Measurements from ENCODE around the gene SETD4.

The SETD4 gene

GRCh38 chr21:36041910-36042309 lies 18.4 kb downstream of the SETD4 start:
- no peak for FAIRE-seq

GRCh38 chr21:36040389-36040788 lies 19.9 kb downstream of the SETD4 start:
- no peak for FAIRE-seq

- FAIRE-seq = no peak
Measured at GRCh38 chr21:36039861-36040260, 20.5 kb downstream of the SETD4 start.

- no peak for FAIRE-seq
Measured at GRCh38 chr21:36038701-36039497, 21.4 kb downstream of the SETD4 start.

- FAIRE-seq = no peak
Measured at GRCh38 chr21:36035381-36035791, 24.9 kb downstream of the SETD4 start.

- no peak for FAIRE-seq
Measured at GRCh38 chr21:36034211-36034913, 26.0 kb downstream of the SETD4 start.

GRCh38 chr21:36032647-36033406 lies 27.5 kb downstream of the SETD4 start:
- no peak for FAIRE-seq

- no peak for FAIRE-seq
Measured at GRCh38 chr21:36030581-36031189, 29.6 kb downstream of the SETD4 start.

- FAIRE-seq = no peak
Measured at GRCh38 chr21:36029309-36029708, 31.0 kb downstream of the SETD4 start.

GRCh38 chr21:36028127-36029069 lies 31.9 kb downstream of the SETD4 start:
- no peak for FAIRE-seq

GRCh38 chr21:36027347-36027746 lies 33.0 kb downstream of the SETD4 start:
- FAIRE-seq = no peak

GRCh38 chr21:36024782-36025181 lies 35.5 kb downstream of the SETD4 start:
- FAIRE-seq = no peak

- FAIRE-seq = no peak
Measured at GRCh38 chr21:36023092-36023480, 37.2 kb downstream of the SETD4 start.

- no peak for FAIRE-seq
Measured at GRCh38 chr21:36022427-36023091, 37.8 kb downstream of the SETD4 start.

- FAIRE-seq = no peak
Measured at GRCh38 chr21:36021251-36021837, 39.0 kb downstream of the SETD4 start.

- no peak for FAIRE-seq
Measured at GRCh38 chr21:36015045-36015444, 45.3 kb downstream of the SETD4 start.

GRCh38 chr21:36010801-36011200 lies 49.5 kb downstream of the SETD4 start:
- no peak for FAIRE-seq

GRCh38 chr21:36008505-36008904 lies 51.8 kb downstream of the SETD4 start:
- FAIRE-seq = no peak

- FAIRE-seq = no peak
Measured at GRCh38 chr21:36005879-36006400, 54.4 kb downstream of the SETD4 start.

GRCh38 chr21:36005018-36005417 lies 55.3 kb downstream of the SETD4 start:
- no peak for FAIRE-seq

GRCh38 chr21:36004441-36004840 lies 55.9 kb downstream of the SETD4 start:
- no peak for FAIRE-seq

Measured in TTC549 (cell line).